Left ventricle myocardium inferior (tissue), 1 donor: ENCODE measurements around the gene TCF4. TPM values are rescaled to one million over a fixed set of nuclear protein-coding genes. Genes with fewer than 3 reads are reported as not detected.

Experiments
- DNase-seq: peaks from one replicate; pipeline ENCODE4 v3.0.0-alpha.2; 2020
- H3K27ac ChIP-seq: fragments of 200-600 bp; replicated peaks from 2 replicates; pipeline ENCODE4 v1.8.0; 2021
- H3K27me3 ChIP-seq: fragments of 200-600 bp; 2 replicates; pipeline ENCODE4 v1.8.0; 2021; ENCODE audit warnings: low read depth
- H3K36me3 ChIP-seq: fragments of 200-600 bp; 2 replicates; pipeline ENCODE4 v1.8.0; 2021
- H3K4me1 ChIP-seq: fragments of 200-600 bp; 2 replicates; pipeline ENCODE4 v1.8.0; 2021
- H3K4me3 ChIP-seq: fragments of 200-600 bp; 2 replicates; pipeline ENCODE4 v1.8.0; 2021; ENCODE audit warnings: mild to moderate bottlenecking, moderate library complexity
- H3K9me3 ChIP-seq: fragments of 200-600 bp; replicated peaks from 2 replicates; pipeline ENCODE4 v1.8.0; 2021
- intact Hi-C: fragments of 100-400 bp; cut with micrococcal nuclease; formaldehyde crosslinking; loops from one replicate; pipeline ENCODE4 v1.11.0; 2022
- total RNA-seq: library from RNA; stranded (reverse); fragmentation: NEBNext Ultra II Directional; extraction: Animal tissue kit (Norgen Biotek cat#: 25700); gene quantifications from one replicate; pipeline ENCODE4 v1.2.1, GENCODE V29; 2021
- TF ChIP-seq, protein P1 (sequence below): fragments of 200-600 bp; IDR thresholded peaks from 2 replicates; pipeline ENCODE4 v1.8.0; 2021; ENCODE audit warnings: antibody characterized with exemption, mild to moderate bottlenecking, borderline replicate concordance
- donor health status: DM: no; HTN: yes; CAD: no; lungs with severe emphysema.

The TCF4 gene
- total RNA-seq, 1 donor from 2014 or later: 58.9 TPM

DNA sequence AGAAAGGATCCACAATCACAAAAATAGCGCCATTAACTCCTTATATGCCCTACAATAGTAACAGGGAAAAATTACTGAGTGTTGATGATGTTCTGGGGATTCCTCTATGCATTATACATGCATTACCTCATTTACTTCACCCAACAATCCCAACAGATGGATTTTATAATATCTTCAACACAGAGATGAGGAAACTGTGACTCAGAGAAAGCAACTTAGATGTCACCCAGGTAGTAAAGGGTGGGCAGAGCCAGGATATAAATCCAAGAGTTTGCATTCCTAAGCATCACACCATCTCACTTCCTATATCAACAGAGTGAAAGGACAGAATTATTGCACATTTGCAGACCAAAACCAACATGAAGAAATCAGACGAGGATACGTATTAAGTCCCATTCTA, 144.2 kb downstream of the TCF4 start:
- Histone ChIP-seq H3K27ac (no peak overlapping the region), H3K9me3 (peaks cover 12% of the 10 kb centered on the region), H3K27me3 (no peaks in the 10 kb centered on the region), H3K36me3 (peaks cover 3% of the 10 kb centered on the region), H3K4me3 (no peak overlapping the region), H3K4me1 (peaks cover 48% of the 10 kb centered on the region)
- no peak for DNase-seq
- intact Hi-C loops: no loop called here
- TF ChIP-seq, protein P1, sequence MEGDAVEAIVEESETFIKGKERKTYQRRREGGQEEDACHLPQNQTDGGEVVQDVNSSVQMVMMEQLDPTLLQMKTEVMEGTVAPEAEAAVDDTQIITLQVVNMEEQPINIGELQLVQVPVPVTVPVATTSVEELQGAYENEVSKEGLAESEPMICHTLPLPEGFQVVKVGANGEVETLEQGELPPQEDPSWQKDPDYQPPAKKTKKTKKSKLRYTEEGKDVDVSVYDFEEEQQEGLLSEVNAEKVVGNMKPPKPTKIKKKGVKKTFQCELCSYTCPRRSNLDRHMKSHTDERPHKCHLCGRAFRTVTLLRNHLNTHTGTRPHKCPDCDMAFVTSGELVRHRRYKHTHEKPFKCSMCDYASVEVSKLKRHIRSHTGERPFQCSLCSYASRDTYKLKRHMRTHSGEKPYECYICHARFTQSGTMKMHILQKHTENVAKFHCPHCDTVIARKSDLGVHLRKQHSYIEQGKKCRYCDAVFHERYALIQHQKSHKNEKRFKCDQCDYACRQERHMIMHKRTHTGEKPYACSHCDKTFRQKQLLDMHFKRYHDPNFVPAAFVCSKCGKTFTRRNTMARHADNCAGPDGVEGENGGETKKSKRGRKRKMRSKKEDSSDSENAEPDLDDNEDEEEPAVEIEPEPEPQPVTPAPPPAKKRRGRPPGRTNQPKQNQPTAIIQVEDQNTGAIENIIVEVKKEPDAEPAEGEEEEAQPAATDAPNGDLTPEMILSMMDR: no peak

DNA sequence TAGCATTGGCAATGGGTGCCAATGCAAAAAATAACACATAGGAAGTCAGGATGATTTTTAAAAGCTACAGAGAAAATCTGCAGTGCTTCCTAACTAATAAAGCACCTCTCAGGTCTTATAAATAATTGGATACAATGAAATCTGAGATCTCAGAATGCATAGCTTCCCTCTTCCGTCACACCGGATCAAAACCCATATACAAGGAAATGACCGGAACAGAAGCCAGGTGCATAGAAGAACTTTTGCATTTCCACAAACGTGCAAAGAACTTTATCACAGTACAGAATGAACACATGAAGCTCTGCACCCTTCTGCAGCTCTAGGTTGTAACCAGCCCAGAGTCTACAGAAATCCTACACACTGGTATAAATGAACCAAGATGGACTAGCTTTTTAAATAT, 145.4 kb downstream of the TCF4 start:
- no peak for DNase-seq
- peaks cover 12% of the 10 kb centered on the region for H3K9me3 ChIP-seq
- H3K4me3 ChIP-seq: no peak overlapping the region

DNA sequence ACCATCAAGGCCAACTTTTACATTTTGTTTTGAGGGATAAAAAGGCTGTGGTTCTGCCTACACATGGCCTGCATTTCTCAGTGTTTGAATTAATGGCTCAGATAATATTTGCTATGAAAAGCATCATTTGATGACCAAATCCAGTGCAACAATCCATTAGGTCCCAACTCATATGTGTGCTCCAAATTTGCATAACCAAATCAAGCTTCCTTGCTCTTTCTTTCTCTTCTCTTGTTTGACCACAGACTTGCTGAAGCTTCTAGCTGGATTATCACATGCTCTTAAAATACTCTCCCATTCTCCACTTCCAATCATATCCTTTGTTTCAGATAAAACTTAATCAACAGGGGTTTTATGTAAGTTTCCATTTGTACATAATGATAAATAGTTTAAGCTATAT, 147.0 kb downstream of the TCF4 start:
- Histone ChIP-seq H3K27me3 (no peaks in the 10 kb centered on the region), H3K9me3 (peaks cover 8% of the 10 kb centered on the region), H3K4me1 (peaks cover 32% of the 10 kb centered on the region), H3K4me3 (no peak overlapping the region), H3K36me3 (peaks cover 3% of the 10 kb centered on the region), H3K27ac (no peak overlapping the region)
- TF ChIP-seq, protein P1: no peak
- intact Hi-C loops: no loop called here
- no peak for DNase-seq

More for the DNA sequence above, 145.4 kb downstream of the TCF4 start:
- intact Hi-C loops: no loop called here
- TF ChIP-seq, protein P1: no peak
- Histone ChIP-seq H3K27ac (no peak overlapping the region), H3K36me3 (peaks cover 3% of the 10 kb centered on the region), H3K4me1 (peaks cover 38% of the 10 kb centered on the region), H3K27me3 (no peaks in the 10 kb centered on the region)

DNA sequence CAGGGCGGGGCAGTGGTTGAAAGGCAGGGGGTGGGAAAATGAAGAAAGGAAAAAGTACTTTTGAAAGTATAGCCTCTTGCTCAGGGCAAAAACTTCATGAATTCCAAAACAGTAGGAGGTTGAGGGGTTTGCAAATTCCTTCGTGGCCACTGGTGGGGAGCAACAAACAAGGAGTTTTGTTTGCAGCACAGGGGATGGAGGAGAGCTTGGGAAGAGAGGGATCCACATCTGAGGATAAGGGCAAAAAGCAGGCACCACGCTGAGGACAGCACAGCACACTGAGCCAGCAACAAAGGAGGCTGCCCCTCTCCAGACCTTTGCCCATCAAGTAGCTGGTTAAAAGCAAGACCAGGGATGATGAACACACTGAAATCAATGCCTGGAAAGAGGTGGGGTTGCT, 148.9 kb downstream of the TCF4 start:
- peaks cover 35% of the 10 kb centered on the region for H3K4me1 ChIP-seq
- H3K27ac ChIP-seq: no peak overlapping the region
- no peaks in the 10 kb centered on the region for H3K27me3 ChIP-seq
- H3K4me3 ChIP-seq: no peak overlapping the region
- TF ChIP-seq, protein P1: no peak
- H3K9me3 ChIP-seq: no peaks in the 10 kb centered on the region
- intact Hi-C loops: no loop called here
- H3K36me3 ChIP-seq: no peaks in the 10 kb centered on the region
- DNase-seq: no peak

DNA sequence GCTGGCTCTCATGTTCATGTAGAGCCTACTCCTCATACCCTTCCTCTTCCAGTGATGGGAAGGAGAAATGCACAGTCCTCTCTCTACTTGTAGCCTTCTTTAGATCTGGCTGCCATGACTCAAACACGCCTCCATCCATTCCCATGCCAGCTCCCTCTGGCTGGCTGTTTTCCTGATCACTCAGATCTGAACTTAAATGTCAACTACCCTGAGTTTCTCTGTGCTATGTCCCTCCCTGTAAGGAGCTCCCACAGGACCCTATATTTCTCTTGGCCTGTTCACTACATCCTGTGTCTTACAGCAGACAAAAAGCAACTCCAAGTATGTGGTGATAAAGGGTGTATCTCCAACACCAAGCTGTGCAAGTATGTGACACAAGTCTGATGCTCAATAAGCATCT, 152.4 kb downstream of the TCF4 start:
- Histone ChIP-seq H3K4me3 (no peak overlapping the region), H3K27me3 (no peaks in the 10 kb centered on the region), H3K4me1 (peaks cover 37% of the 10 kb centered on the region), H3K36me3 (no peaks in the 10 kb centered on the region), H3K27ac (no peak overlapping the region), H3K9me3 (no peaks in the 10 kb centered on the region)
- intact Hi-C loops: no loop called here
- DNase-seq: no peak
- TF ChIP-seq, protein P1: no peak

DNA sequence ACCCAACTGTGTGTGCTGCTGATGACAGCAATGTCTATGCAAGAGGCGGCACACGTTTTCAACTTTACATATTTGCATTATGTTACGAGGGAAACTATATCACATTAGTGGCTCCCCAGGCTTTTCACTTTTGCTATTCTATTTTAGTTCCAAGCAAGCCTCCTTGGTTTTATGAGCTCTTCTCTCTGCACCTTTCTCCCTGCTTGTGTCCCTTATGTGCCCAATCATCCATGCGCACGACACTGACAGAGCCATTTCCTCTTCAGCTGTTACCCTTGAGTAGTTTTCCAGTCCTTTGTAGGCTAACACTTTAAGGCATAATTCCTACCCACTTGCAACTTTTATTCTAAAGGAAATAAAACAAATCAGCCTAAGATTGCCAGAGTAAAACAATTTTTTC, 154.3 kb downstream of the TCF4 start:
- intact Hi-C loops: no loop called here
- H3K4me3 ChIP-seq: no peak overlapping the region
- DNase-seq: no peak
- H3K36me3 ChIP-seq: no peaks in the 10 kb centered on the region
- TF ChIP-seq, protein P1: no peak
- no peak overlapping the region for H3K27ac ChIP-seq
- no peaks in the 10 kb centered on the region for H3K27me3 ChIP-seq
- no peaks in the 10 kb centered on the region for H3K9me3 ChIP-seq
- peaks cover 45% of the 10 kb centered on the region for H3K4me1 ChIP-seq
